Adrenal gland (tissue), 5 donors: ENCODE measurements around the gene GHR.

Experiments used
- CTCF ChIP-seq, 6 experiments: fragments of 450-650 bp in 4 of 6; fragments of 200-600 bp in 2 of 6; sonication (generic) in 1 of 6; IDR thresholded peaks; 1 replicate in 5 of 6; 2 replicates in 1 of 6; pipeline versions ENCODE4 v1.5.1 to v1.8.0; 2016 to 2021; ENCODE audit warnings: antibody characterized with exemption in 6 of 6, mild to moderate bottlenecking in 2 of 6, moderate library complexity in 1 of 6
- POLR2A ChIP-seq, 2 donors: fragments of 450-650 bp; IDR thresholded peaks; one replicate each; pipeline ENCODE4 v1.6.1; 2017; ENCODE audit warnings: antibody characterized with exemption in 2 of 2, mild to moderate bottlenecking in 2 of 2, moderate library complexity in 1 of 2
- donor health status: DM: no; HTN: no; CAD: no.

- TF ChIP-seq POLR2A (IDR thresholded peaks at IDR 0.05) = no peak
- no peak for TF ChIP-seq CTCF (IDR thresholded peaks at IDR 0.05)
These were observed 129.4 kb downstream of the GHR start for GRCh38 chr5:42552597-42552996.
